Measurements from ENCODE around the gene GABRG3.

GRCh38 chr15:27061739-27062138 is 90.8 kb downstream of the GABRG3 start:
- TF ChIP-seq REST (IDR thresholded peaks at IDR 0.05; ENCODE audit: insufficient read depth in 1 of 2, low read depth in 2 of 2, low read length in 2 of 2) (no peak), POLR2AphosphoS5 (IDR thresholded peaks at IDR 0.05; ENCODE audit: low read depth, low read length) (no peak), SIN3A (IDR thresholded peaks at IDR 0.05; ENCODE audit: borderline replicate concordance, insufficient read depth, low read length) (no peak), TAF1 (IDR thresholded peaks at IDR 0.05; ENCODE audit: borderline replicate concordance, insufficient read depth, low read length) (no peak)

Measured in PFSK-1 (cell line).